ENCODE data around the gene ZNF605.
"Not testable (repeated sequence)": the region's sequence is repeated elsewhere in the genome, so short reads cannot be mapped to it uniquely, and the experiment has no call there.

The ZNF605 gene

GRCh38 chr12:132949936-132950837 lies 5.9 kb downstream of the ZNF605 start:
- DNase-seq (ENCODE audit: low read depth, low spot score): no peak

GRCh38 chr12:132948146-132949066 lies 7.7 kb downstream of the ZNF605 start:
- no peak for DNase-seq (ENCODE audit: low read depth, low spot score)

DNA sequence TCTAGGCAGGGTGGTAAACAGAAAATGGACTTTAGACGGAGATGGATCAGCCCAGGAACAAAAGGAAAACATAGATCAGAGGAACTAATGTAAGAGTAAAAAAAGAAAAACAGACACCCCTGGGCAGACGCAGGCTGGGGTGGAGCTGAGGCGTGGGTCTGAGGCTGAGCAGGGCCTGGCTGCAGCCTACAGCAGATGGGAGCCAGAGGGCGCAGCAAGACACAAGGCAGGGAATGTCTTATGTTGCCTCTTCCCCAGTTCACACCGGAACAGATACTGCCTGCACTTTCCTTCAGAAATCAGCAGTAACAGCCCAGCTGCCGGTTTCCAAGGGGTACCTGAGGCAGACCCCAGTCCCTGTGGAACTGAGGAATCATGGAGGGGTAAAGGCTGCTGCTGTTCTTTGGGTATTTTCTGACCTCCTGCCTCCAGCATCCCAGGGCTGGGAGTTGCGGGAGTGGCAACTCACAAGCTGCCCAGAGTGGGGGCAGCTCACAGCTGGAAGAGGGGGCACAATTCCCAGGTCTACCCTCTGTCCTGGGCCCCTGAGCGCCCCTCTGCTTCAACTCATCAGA lies 9.8 kb downstream of the ZNF605 start:
- no peak for DNase-seq (ENCODE audit: low read depth, low spot score)

DNA sequence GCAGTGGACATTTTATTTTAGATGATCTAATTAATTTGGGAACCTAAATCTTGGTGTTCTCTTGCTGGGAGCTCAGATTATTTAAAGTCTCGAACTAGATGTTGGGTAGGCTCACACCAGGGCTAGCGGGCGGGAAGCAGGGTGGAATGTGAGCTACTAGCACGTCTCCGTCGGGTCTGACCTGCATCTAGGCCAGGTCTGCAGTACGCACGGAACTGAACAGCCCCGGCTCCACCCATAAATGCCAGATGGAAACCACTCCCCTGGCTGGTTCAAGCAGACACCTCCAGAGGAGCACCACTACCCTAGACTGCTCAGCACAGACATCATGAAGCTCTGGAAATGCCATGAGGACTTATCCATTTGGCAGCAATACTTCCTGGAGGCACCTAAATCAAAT lies 10.3 kb downstream of the ZNF605 start:
- no peak for DNase-seq (ENCODE audit: low read depth, low spot score)

DNA sequence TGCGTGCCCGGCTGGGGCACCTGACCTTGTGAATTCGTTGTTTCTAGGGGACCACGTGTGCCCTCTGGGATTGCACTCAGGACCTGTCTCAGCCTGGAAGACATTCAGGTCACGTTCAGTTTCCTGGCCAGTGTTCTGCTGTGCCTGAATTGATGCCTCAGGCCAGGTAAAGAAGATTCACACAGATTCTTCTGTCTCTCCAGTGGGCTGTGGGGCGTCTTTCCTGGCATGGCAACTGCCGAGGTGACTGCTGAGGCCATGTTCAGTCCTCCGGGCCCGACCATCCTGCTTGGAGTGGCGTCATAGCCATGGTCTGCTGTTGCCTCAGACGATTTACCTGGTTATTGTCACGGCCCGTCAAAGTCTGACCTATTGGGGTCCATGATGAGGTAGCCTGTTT lies 13.5 kb downstream of the ZNF605 start:
- DNase-seq (ENCODE audit: low read depth, low spot score): no peak

- no peak for DNase-seq (ENCODE audit: low read depth, low spot score)
Measured at GRCh38 chr12:132941336-132941954, 14.7 kb downstream of the ZNF605 start.

DNA sequence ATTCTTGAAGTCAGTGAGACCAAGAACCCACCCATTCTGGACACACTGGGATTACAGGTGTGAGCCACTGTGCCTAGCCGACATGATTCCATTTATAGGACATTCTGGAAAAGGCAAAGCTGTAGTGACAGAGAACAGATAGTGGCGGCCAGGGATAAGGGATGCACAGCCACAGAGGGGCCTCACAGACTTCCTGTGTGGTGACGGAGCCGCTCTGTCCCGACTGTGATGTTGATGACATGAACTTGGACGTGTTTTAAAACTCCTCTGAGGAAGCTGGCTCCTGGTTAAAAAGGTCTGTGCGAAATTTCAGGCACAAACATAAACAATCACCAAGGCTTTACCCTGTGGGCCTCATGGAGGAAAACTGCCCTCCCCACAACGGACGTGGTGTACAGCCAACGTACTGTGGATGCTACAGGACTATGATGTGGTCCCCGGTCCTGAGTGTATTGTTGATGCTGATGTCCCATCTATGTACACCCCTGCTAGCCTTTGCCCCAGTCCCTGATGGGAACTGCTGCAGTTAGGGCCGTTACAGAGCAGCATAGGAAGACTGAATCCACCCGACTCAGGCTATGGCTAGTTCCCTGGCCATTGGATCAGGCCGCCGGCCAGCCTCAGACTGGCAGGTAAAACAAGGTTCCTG lies 15.9 kb downstream of the ZNF605 start:
- DNase-seq (ENCODE audit: low read depth, low spot score): no peak

DNA sequence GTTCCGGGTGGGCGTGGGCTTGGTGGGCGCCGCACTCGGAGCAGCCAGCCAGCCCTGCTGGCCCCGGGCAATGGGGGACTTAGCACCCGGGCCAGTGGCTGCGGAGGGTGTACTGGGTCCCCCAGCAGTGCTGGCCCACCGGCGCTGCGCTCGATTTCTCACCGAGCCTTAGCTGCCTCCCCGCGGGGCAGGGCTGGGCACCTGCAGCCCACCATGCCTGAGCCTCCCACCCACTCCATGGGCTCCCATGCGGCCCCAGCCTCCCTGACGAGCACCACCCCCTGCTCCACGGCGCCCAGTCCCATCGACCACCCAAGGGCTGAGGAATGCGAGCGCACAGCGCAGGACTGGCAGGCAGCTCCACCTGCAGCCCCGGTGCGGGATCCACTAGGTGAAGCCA lies 17.3 kb downstream of the ZNF605 start:
- not testable (repeated sequence) for DNase-seq (ENCODE audit: low read depth, low spot score)

- DNase-seq (ENCODE audit: low read depth, low spot score): no peak
Measured at GRCh38 chr12:132937476-132937875, 18.6 kb downstream of the ZNF605 start.

DNA sequence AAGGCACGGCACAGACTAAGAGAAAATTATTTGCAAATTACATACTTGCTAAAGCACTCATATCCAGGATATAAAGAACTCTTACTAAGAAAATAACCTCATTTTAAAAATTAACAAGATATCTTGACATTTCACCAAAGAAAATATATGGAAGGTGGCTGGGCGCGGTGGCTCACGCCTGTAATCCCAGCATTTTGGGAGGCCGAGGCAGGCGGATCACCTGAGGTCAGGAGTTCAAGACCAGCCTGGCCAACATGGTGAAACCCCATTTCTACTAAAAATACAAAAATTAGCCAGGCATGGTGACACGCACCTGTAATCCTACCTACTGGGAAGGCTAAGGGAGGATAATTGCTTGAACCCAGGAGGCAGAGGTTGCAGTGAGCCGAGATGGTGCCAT lies 19.2 kb downstream of the ZNF605 start:
- DNase-seq (ENCODE audit: low read depth, low spot score): not testable (repeated sequence)

DNA sequence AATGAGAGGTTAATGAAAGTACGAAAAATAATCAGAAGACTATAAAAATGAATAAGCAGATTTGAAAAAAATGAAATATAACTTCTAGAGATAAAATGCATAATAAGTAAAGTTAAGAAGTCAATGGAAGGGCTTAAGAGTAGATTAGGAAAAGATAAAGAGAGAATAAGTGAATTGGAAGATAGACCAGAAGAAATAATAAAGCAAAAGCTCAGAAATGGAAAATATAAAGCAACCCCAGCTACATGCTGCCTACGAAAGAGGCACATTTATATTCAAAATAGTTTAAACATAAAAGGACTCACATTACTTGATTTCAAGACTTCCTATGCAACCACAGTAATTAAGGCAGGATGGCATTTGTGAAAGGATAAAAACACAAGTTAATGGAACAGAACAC lies 19.9 kb downstream of the ZNF605 start:
- DNase-seq (ENCODE audit: low read depth, low spot score): no peak

- DNase-seq (ENCODE audit: low read depth, low spot score): no peak
Measured at GRCh38 chr12:132926415-132926833, 29.7 kb downstream of the ZNF605 start.

DNA sequence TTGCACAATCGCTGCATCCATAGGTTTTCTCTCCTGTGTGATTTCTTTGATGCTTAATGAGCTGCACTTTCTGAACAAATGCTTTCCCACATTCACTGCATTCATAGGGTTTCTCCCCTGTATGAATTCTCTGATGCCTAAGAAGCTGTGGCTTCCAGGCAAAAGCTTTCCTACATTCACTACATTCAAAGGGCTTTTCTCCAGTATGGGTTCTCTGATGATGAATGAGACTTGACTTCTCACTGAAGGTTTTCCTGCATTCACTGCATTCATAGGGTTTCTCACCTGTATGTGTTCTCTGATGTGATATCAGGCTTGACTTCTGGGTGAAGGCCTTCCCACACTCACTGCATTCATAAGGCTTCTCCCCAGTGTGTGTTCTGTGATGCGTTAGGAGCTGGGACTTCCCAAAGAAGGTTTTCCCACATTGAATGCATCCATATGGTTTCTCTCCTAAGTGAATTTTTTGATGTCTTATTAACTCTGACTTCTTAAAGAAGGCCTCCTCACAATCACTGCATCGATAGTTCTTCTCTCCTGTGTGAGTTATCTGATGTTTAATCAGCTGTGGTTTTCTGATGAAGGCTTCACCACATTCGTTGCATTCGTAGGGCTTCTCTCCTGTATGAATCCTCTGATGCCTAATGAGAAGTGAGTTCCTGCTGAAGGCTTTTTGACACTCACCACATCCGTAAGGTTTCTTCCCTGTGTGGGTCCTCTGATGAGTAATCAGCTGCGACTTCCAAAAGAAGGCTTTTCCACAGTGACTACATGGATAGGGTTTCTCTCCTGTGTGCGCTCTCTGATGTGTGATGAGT lies 30.3 kb downstream of the ZNF605 start:
- DNase-seq (ENCODE audit: low read depth, low spot score): no peak

GRCh38 chr12:132924356-132924755 lies 31.8 kb downstream of the ZNF605 start:
- DNase-seq (ENCODE audit: low read depth, low spot score): no peak

DNA sequence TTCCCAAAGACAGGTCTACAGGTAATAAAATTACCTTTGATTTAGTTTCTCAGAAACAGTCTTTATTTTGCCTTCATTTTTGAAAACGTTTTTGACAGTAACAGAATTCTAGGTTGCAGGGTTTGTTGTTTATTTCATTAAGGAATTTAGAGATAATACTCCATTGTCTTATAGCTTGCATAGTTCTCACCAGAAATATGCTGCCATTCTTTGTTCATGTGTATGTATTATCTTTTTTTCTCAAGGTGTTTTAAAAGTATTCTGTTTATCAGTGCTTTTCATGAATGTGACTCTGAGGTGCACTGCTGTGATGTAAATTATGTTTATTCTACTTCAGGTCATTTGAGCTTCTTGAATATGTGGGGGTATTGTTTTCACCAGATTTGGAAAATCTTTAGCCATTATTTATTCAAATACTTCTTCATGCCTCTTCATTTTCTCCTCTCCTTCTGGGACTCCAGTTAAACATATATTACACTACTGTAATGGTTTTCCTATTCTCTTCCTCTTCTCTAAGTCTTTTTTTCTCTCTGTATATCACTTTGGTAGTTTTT lies 32.7 kb downstream of the ZNF605 start:
- no peak for DNase-seq (ENCODE audit: low read depth, low spot score)

DNA sequence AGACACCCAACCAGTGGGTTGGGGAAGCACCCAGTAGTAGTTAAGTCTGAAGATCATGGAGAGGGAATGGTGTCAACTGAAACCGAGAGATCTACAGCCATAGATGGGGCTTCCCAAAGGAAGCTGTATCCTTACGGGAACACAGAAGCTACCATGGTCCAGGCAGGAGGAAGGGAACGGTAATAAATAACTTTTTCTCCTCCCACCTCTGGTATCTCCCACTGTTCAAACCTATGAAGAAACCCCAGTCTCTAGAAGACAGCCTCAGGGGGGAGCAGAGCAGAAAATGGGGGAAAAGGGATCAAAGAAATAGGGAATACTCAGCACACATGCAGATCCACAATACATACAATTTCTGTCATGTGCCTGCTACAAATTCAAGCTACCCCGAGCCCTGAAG lies 33.4 kb downstream of the ZNF605 start:
- DNase-seq (ENCODE audit: low read depth, low spot score): no peak

GRCh38 chr12:132921685-132922084 lies 34.4 kb downstream of the ZNF605 start:
- no peak for DNase-seq (ENCODE audit: low read depth, low spot score)

DNA sequence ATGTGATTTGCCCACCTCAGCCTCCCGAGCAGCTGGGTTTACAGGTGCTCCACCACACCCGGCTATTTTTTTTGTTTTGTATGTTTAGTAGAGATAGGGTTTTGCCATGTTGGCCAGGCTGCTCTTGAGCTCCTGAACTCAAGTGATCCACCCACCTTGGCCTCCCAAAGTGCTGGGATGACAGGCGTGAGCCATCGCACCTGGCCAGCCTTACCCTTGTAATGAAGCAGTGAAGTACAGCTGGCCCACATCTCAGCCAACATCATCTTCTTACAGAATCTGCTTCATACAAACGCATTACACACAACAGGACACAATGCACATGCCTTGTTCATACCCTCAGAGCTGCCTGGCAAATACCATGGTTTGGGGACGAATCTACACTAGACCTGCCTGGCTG lies 37.4 kb downstream of the ZNF605 start:
- no peak for DNase-seq (ENCODE audit: low read depth, low spot score)

DNA sequence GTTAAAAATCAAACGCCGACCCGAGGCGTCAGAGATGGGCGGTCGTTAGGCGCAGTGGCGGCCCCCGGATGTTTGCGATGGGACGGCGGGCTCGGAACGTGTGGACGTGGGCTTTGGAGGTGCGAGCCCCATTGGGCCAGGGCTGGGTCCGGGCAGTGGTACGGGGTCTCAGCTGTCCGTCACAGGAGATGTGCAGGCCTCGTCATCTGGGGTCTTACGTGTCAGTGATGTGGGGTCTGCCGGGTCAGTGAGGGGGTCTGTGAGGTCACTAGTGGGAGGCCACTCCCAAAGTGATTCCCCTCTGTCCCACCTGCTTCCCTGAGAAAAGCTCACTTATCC lies 47.1 kb downstream of the ZNF605 start:
- no peak for DNase-seq (ENCODE audit: low read depth, low spot score)

Measured in activated naive CD8-positive, alpha-beta T cell treated with anti-CD3 and anti-CD28 coated beads, Interleukin-2, amount 50 U/mL, for 16 hours (primary cell).